ENCODE results near the gene ANKRD13C.

Gene ANKRD13C

DNA sequence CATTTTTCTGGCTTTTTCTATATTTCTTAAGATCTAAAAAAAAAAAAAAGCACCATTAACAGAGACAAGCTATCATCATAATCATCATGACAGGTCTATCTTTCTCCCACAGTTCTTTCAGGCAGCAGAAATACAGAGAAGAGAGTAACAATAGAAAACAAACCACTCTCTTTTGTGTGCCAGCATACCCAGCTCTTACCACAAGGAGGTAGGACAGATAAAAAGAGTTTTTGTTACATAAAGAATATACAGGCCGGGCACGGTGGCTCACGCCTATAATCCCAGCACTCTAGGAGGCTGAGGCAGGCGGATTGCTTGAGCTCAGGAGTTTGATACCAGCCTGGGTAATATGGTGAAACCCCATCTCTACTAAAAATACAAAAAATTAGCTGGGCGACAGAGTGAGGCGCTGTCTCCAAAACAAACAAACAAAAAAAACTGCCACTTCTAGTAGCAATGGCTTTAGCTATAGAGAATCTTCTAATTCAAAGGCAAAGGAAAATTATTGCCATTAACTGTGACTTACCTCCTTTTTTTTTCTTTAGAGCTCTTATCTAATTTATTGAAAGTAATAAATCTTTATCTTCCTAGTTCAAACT lies 39.7 kb downstream of the ANKRD13C start:
- in situ Hi-C loops (cut with HindIII; ENCODE audit: low sequenced_read_pairs) = no loop called here

DNA sequence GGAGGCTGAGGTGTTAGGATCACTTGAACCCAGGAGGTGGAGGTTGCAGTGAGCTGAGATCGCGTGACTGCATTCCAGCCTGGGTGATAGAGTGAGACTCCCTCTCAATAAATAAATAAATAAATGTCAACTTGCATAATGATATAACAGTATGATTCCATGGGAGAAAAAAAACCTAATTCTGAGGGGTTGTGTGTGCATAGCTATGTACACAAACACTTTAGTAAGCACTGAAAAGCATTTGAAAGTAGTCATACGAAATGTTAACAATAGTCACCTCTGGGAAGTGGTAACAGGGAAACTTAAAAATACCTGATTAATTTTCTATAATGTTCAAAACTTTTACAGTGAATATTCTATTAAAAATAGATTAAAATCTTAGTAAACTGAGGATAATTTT lies 43.2 kb downstream of the ANKRD13C start:
- in situ Hi-C loops (cut with HindIII; ENCODE audit: low sequenced_read_pairs) = no loop called here

- in situ Hi-C loops (cut with HindIII; ENCODE audit: low sequenced_read_pairs) = no loop called here
These were observed 55.0 kb downstream of the ANKRD13C start for GRCh38 chr1:70299472-70299871.

- in situ Hi-C loops (cut with HindIII; ENCODE audit: low sequenced_read_pairs) = no loop called here
These were observed 58.8 kb downstream of the ANKRD13C start for GRCh38 chr1:70295749-70296148.

GRCh38 chr1:70293186-70293843 lies 61.2 kb downstream of the ANKRD13C start:
- in situ Hi-C loops (cut with HindIII; ENCODE audit: low sequenced_read_pairs) = no loop called here

DNA sequence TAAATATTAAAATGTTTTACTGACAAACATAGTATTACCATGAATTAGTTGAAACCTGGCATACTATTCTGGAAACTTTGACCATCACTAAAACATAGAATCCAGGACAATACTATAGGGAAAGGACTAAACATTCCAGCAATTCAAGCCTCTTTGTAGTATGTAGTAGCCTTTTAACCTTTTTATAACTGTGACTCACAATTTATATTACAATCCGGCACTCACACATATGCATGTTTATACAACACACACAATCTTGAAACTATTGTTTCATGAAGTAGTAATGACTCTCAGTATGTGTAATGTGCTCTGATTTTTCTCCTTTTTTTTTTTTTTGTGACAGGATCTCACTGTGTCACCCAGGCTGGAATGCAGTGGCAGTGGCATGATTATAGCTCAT lies 64.3 kb downstream of the ANKRD13C start:
- in situ Hi-C loops (cut with HindIII; ENCODE audit: low sequenced_read_pairs) = no loop called here

- in situ Hi-C loops (cut with HindIII; ENCODE audit: low sequenced_read_pairs) = no loop called here
These were observed 66.4 kb downstream of the ANKRD13C start for GRCh38 chr1:70288166-70288565.

DNA sequence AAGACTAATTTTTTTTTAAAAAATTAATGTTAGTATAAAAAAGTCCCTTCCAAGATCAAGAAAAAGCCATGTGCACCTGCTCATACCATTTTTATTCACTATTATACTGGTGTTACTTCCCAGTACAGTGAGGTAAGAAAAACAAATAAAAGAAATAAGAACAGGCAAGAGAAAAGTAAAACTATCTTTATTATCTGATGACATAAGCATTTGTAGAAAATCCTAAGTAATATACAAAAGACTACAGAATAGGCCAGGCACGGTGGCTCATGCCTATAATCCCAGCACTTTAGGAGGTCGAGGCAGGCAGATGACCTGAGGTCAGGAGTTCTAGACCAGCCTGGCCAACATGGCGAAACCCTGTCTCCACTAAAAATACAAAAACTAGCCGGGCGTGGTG lies 68.1 kb downstream of the ANKRD13C start:
- in situ Hi-C loops (cut with HindIII; ENCODE audit: low sequenced_read_pairs) = no loop called here

GRCh38 chr1:70284366-70284765 lies 70.2 kb downstream of the ANKRD13C start:
- in situ Hi-C loops (cut with HindIII; ENCODE audit: low sequenced_read_pairs) = no loop called here

DNA sequence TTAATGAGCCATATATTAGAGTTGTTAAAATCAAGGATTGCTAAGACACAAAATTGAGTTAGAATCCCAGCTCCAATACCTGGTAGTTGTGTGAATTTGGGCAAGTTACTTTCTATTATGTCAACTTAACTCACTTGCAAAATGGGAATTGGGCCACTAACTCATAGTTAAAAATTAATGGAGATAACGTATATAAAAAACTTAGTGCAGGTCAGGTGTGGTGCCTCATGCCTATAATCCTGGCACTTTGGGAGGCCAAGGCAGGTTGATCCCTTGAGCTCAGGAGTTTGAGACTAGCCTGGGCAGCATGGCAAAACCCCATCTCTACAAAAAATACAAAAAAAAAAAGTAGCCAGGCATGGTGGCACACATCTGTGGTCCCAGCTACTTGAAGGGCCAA lies 75.8 kb downstream of the ANKRD13C start:
- in situ Hi-C loops (cut with HindIII; ENCODE audit: low sequenced_read_pairs) = no loop called here

DNA sequence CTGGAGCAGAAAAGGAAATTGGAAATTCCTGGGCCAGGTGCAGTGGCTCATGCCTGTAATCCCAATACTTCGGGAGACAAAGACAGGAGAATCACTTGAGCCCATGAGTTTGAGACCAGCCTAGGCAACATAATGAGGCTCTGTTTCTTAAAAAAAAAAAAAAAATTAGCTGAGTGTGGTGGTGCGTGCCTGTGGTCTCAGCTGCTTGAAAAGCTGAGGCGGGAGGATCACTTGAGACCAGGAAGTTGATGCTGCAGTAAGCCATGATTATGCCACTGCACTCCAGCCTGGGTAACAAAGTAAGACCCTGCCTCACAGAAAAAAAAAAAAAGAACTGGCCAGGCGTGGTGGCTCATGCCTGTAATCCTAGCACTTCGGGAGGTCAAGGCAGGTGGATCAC lies 76.6 kb downstream of the ANKRD13C start:
- in situ Hi-C loops (cut with HindIII; ENCODE audit: low sequenced_read_pairs) = no loop called here

DNA sequence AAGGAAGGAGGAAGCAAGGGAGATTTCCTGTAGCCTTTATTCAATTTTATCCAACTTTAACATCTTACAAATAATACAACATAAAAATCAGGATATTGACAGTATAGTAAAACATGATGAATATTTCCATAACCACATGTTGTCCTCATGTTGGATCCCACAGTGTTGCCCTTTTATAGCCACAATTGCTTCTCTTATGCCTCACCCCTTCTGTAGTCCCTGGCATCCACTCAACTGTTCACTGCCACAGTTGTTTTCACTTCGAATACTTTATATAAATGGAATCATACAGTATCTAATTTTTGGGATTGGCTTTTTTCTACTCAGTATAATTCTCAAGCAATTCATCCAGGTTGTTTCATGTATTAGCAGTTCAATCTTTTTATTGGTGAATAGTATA lies 88.6 kb downstream of the ANKRD13C start:
- in situ Hi-C loops (cut with HindIII; ENCODE audit: low sequenced_read_pairs) = no loop called here

GRCh38 chr1:70264839-70265238 lies 89.7 kb downstream of the ANKRD13C start:
- in situ Hi-C loops (cut with HindIII; ENCODE audit: low sequenced_read_pairs) = no loop called here

GRCh38 chr1:70256664-70257063 lies 97.9 kb downstream of the ANKRD13C start:
- in situ Hi-C loops (cut with HindIII; ENCODE audit: low sequenced_read_pairs) = no loop called here

GRCh38 chr1:70248729-70249128 lies 105.8 kb downstream of the ANKRD13C start:
- in situ Hi-C loops (cut with HindIII; ENCODE audit: low sequenced_read_pairs) = no loop called here

DNA sequence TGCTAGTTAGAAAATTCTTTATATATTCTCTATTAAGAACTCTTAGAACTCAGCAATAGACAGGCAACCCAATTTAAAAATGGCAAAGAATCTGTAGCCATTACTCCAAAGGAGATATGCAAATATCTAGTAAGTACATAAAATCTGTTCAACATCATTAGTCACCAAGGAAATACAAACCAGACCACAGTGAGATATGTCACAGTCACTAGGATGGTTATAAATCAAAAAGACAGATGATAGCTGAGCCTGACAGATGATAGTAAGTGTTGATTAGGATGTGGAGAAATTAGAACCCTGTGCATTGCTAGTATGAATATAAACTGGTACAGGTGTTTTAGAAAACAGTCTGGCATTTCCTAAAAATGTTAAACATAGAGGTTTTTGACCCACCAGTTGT lies 106.8 kb downstream of the ANKRD13C start:
- in situ Hi-C loops (cut with HindIII; ENCODE audit: low sequenced_read_pairs) = no loop called here

DNA sequence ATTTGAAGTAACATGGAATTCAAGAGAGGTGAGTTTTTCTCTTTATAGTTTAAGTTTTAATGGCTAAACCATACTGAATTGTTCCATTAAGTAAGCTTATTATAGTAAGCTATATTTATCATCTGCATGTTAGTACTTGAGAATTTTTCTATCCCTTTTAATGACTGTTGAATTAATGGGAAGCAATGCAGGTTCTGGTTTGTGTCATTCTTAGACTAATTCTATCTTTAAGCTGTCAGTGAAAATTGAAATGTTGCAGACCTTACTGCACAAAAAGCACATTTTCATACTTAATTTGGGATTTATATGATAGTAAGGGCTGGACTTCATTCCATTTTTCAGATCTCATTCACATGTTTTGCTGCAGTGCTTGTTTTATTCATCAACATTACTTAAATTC lies 107.4 kb downstream of the ANKRD13C start:
- in situ Hi-C loops (cut with HindIII; ENCODE audit: low sequenced_read_pairs) = no loop called here

- in situ Hi-C loops (cut with HindIII; ENCODE audit: low sequenced_read_pairs) = no loop called here
These were observed 114.6 kb downstream of the ANKRD13C start for GRCh38 chr1:70239940-70240339.

GRCh38 chr1:70234733-70235132 lies 119.8 kb downstream of the ANKRD13C start:
- in situ Hi-C loops (cut with HindIII; ENCODE audit: low sequenced_read_pairs) = no loop called here

GRCh38 chr1:70231475-70231874 lies 123.0 kb downstream of the ANKRD13C start:
- in situ Hi-C loops (cut with HindIII; ENCODE audit: low sequenced_read_pairs) = no loop called here

GRCh38 chr1:70228670-70229069 lies 125.9 kb downstream of the ANKRD13C start:
- in situ Hi-C loops (cut with HindIII; ENCODE audit: low sequenced_read_pairs) = no loop called here

- in situ Hi-C loops (cut with HindIII; ENCODE audit: low sequenced_read_pairs) = no loop called here
These were observed 127.1 kb downstream of the ANKRD13C start for GRCh38 chr1:70227439-70227838.

- in situ Hi-C loops (cut with HindIII; ENCODE audit: low sequenced_read_pairs) = no loop called here
These were observed 129.6 kb downstream of the ANKRD13C start for GRCh38 chr1:70224954-70225353.

All from DLD1 (cell line).